Measurements from ENCODE around the gene CSTF3.

DNA sequence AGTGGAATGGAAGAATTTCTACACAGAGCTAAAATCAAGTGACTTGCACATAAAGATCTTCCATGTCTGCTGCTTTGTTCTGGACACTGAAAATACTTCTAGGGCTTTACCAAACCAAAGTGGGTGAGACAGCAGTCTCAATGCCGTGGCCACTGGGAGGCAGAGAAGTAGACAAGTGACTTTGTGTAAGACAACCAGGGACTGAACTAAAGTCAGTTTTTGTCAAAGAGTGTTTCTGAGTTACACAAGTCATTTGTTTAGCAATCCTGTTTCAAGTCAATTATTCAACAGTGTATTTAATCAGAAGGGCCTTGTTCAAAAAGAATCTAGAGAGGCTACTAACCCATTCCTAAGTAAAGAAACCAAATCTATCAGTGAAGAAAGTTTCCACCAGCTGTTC, 75.3 kb downstream of the CSTF3 start:
- TF ChIP-seq, protein P1, sequence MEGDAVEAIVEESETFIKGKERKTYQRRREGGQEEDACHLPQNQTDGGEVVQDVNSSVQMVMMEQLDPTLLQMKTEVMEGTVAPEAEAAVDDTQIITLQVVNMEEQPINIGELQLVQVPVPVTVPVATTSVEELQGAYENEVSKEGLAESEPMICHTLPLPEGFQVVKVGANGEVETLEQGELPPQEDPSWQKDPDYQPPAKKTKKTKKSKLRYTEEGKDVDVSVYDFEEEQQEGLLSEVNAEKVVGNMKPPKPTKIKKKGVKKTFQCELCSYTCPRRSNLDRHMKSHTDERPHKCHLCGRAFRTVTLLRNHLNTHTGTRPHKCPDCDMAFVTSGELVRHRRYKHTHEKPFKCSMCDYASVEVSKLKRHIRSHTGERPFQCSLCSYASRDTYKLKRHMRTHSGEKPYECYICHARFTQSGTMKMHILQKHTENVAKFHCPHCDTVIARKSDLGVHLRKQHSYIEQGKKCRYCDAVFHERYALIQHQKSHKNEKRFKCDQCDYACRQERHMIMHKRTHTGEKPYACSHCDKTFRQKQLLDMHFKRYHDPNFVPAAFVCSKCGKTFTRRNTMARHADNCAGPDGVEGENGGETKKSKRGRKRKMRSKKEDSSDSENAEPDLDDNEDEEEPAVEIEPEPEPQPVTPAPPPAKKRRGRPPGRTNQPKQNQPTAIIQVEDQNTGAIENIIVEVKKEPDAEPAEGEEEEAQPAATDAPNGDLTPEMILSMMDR (conservative IDR thresholded peaks at IDR 0.05) = no peak
- no peak for TF ChIP-seq ZFX (IDR thresholded peaks at IDR 0.05)

Data from C4-2B (cell line).